NCI-H1105 (cell line): Measurements from ENCODE around the gene ERBB2.

Experiments used
- DNase-seq: peaks from one replicate; lab custom pipeline; 2025; lab: John Stamatoyannopoulos, UW

ERBB2 gene

GRCh38 chr17:39699818-39700147 is at the start of gene ERBB2:
TSS of gene ERBB2 (plus strand) at chr17:39700064. CDS start at chr17:39700239, 175 bp downstream.
- DNase-seq: no peak

GRCh38 chr17:39650121-39650579 is 49.7 kb upstream of the ERBB2 start:
- no peak for DNase-seq

- DNase-seq: no peak
Measured at GRCh38 chr17:39651923-39652586, 47.8 kb upstream of the ERBB2 start.

GRCh38 chr17:39652587-39653315 is 47.1 kb upstream of the ERBB2 start:
- DNase-seq: no peak

- DNase-seq: no peak
Measured at GRCh38 chr17:39653316-39653661, 46.6 kb upstream of the ERBB2 start.

GRCh38 chr17:39653662-39654331 is 46.1 kb upstream of the ERBB2 start:
- no peak for DNase-seq

GRCh38 chr17:39655105-39655504 is 44.8 kb upstream of the ERBB2 start:
- DNase-seq: no peak

GRCh38 chr17:39658346-39658745 is 41.5 kb upstream of the ERBB2 start:
- DNase-seq: no peak

- DNase-seq: no peak
Measured at GRCh38 chr17:39658760-39659159, 41.1 kb upstream of the ERBB2 start.

- DNase-seq: no peak
Measured at GRCh38 chr17:39659279-39660010, 40.4 kb upstream of the ERBB2 start.

- DNase-seq: no peak
Measured at GRCh38 chr17:39660011-39660360, 39.9 kb upstream of the ERBB2 start.

- DNase-seq: no peak
Measured at GRCh38 chr17:39660397-39661385, 39.2 kb upstream of the ERBB2 start.

GRCh38 chr17:39661744-39662541 is 37.9 kb upstream of the ERBB2 start:
- no peak for DNase-seq

GRCh38 chr17:39662551-39663339 is 37.1 kb upstream of the ERBB2 start:
- DNase-seq: no peak

GRCh38 chr17:39663340-39663687 is 36.5 kb upstream of the ERBB2 start:
- DNase-seq: no peak

GRCh38 chr17:39663688-39664580 is 35.9 kb upstream of the ERBB2 start:
- no peak for DNase-seq

GRCh38 chr17:39664581-39665561 is 35.0 kb upstream of the ERBB2 start, which contains the start of gene TCAP:
TSS of gene TCAP (plus strand) at chr17:39665349. CDS start at chr17:39665360, 11 bp downstream.
- no peak for DNase-seq
